ENCODE measurements around the gene GLB1L.

Gene GLB1L

DNA sequence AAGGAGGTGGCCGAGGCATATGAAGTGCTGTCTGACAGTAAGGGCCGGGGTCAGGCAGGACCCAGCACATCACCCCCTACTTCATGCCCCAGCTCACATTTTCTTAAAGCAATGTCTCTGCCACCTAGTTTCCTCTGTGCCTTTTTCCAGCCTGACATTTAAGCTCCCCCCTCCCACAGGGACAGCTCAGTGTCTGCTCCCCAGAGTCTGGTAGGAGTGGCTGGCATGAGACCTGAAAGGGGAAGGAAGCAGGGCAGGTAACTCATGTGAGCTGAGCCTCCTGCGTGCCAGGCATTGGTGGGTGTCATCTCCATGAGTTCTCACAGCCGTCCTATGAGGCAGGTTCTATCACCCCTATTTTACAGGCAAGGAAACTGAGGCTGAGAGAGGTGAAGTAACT lies 35.4 kb upstream of the GLB1L start:
- TF ChIP-seq, protein P1, sequence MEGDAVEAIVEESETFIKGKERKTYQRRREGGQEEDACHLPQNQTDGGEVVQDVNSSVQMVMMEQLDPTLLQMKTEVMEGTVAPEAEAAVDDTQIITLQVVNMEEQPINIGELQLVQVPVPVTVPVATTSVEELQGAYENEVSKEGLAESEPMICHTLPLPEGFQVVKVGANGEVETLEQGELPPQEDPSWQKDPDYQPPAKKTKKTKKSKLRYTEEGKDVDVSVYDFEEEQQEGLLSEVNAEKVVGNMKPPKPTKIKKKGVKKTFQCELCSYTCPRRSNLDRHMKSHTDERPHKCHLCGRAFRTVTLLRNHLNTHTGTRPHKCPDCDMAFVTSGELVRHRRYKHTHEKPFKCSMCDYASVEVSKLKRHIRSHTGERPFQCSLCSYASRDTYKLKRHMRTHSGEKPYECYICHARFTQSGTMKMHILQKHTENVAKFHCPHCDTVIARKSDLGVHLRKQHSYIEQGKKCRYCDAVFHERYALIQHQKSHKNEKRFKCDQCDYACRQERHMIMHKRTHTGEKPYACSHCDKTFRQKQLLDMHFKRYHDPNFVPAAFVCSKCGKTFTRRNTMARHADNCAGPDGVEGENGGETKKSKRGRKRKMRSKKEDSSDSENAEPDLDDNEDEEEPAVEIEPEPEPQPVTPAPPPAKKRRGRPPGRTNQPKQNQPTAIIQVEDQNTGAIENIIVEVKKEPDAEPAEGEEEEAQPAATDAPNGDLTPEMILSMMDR (IDR thresholded peaks at IDR 0.05; ENCODE audit: insufficient read depth, low read depth, low read length, missing control alignments) = no peak
- DNase-seq (ENCODE audit: low read depth) = no peak
- H3K4me3 ChIP-seq (ENCODE audit: low read depth, low read length) = no peak overlapping the region

DNA sequence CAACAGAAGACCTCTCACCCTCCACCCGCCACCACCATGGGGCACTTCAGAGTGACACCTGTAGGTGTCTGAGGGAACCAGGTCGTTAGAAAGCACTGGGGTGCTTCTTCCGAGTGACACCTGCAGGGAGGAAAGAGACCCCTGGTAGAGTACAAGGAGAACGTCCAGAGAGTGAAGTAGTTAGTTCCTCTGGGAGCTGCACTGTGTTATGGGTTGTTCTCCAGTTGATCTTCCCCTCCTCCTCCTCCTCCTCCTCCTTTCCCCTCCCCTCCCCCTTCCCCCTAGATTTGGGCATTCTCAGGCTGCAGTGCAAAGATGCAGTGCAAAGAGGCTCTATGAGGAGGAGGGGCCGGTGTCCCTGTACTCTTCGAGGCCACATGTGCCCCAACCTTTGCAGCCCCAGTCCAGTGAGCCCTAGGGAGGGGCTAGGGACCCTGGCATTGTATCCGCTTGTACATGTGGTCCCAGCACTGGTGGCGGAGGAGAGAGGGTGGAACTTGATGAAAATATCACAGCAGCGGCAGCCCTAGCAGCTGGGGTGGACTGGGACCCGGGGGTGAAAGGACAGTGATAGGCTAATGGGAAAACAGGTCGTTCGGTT lies 34.8 kb upstream of the GLB1L start:
- H3K4me3 ChIP-seq (ENCODE audit: low read depth, low read length) = peak overlapping the region; percentile 75
- no peak for DNase-seq (ENCODE audit: low read depth)
- TF ChIP-seq, protein P1 (IDR thresholded peaks at IDR 0.05; ENCODE audit: insufficient read depth, low read depth, low read length, missing control alignments) = peak; percentile 29

DNA sequence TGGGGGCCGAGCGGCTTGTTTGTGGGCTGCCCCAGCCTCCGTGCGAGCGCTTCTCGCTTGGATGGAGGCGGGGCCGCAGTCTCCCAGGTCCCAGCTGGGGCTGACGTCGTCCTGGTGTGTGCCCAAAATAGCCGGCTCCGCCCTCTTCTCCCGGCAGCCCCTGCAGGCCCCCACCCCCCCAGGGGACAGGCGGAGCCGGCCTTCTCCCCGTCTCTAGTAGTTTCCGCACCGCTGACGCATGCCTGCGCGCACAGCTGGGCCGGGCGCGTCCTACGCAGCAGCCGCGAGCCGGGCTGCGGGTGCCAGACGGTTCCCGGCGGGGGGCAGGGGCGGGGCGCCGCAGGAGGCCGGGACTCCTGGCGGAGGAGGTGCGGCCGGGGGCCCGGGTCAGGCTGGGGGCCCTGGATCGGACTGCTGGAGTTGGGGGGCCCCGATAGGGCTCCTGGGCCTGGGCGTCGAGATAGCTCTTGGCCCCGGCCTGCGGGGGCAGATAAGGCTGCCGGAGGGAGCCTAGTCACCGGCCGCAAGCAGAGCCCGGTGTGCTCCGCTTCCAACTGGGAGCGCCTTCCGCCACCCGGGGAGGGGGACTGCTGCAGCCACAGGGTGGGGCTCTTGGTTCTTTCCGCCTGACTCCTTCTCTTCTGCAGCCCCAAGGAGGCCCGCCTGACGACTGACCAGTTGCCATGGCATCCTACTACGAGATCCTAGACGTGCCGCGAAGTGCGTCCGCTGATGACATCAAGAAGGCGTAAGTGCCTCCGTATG lies 34.1 kb upstream of the GLB1L start, which contains the start of gene DNAJB2:
DNAJB2 (plus strand) TSS at position 216 of the 765 bp plus-strand sequence; CDS start at position 684, 468 bp downstream.
- H3K4me3 ChIP-seq (ENCODE audit: low read depth, low read length) = peak within 1 kb of the TSS; percentile 75
- DNase-seq (ENCODE audit: low read depth) = peak; percentile 99
- TF ChIP-seq, protein P1 (IDR thresholded peaks at IDR 0.05; ENCODE audit: insufficient read depth, low read depth, low read length, missing control alignments) = no peak

DNA sequence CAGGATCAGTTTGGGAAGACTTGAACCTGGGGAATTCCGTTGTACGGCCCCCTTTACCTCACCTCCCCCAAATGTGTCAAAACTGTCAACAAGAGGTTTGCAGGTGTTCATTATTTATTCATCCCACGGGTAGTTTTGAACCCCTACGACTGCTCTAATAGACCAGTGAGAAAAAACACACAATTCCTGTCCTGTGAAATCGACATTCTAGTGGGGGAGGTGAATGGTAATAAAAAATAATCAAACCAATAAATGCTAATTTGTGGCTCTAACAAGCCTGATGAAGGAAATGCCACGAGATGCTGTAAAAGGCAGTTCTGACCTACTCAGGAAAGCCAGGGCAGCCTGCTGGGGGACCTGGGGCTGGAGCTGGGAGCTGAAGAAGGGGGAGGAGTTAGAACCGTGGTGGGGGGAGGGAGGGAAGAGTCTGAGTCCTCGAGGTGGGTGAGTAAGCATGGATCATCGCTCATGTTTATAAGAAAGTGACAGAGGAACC lies 33.5 kb upstream of the GLB1L start:
- TF ChIP-seq, protein P1 (IDR thresholded peaks at IDR 0.05; ENCODE audit: insufficient read depth, low read depth, low read length, missing control alignments) = no peak
- peak overlapping the region; percentile 47 for H3K4me3 ChIP-seq (ENCODE audit: low read depth, low read length)
- DNase-seq (ENCODE audit: low read depth) = peak; percentile 36

DNA sequence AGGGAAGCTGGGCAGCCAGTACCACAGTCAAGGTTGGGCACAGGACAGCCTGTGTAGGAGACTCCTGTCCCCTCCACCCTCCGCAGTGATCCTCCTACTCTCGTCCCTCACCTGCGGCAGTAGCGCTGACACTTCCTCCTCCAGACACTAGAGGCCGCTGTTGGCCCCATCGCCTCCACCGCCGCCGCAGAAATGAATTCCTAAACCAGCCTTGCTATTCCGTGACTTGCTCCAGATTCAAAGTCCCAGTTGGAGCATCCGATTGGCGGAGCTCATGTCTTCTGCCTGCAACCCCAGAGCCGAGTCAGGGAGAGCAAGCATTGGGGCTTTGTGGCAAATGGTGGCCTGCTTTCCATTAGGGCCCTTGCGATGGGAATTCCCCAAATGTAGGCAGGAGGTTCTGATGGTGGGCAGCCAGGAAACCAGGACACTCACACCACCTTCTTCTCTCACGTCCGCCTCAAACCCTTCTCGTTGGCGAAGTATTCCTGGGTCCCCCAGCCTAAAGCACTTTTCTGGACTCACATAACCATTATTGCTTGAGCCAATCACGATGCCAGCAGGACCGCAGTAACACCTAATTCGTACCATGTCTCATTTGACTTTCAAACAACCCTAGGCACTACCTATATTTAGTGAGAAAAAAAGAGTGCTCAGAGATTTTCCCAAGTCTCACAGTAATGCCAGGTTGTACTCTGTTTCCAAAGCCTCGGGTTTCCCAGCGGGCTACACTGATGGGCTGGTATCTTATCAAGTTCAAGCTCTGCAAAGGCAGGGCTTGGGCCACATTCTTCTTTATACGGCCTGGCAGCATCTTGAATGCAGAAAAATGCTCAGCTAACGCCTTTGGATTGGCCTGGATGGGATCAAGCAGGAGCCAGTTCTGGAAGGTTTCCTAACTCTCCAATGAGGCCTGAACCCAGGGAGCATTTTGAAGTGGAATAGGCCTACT lies 32.7 kb upstream of the GLB1L start:
- peak; percentile 74 for DNase-seq (ENCODE audit: low read depth)
- TF ChIP-seq, protein P1 (IDR thresholded peaks at IDR 0.05; ENCODE audit: insufficient read depth, low read depth, low read length, missing control alignments) = peak; percentile 97
- H3K4me3 ChIP-seq (ENCODE audit: low read depth, low read length) = peak overlapping the region; percentile 47

DNA sequence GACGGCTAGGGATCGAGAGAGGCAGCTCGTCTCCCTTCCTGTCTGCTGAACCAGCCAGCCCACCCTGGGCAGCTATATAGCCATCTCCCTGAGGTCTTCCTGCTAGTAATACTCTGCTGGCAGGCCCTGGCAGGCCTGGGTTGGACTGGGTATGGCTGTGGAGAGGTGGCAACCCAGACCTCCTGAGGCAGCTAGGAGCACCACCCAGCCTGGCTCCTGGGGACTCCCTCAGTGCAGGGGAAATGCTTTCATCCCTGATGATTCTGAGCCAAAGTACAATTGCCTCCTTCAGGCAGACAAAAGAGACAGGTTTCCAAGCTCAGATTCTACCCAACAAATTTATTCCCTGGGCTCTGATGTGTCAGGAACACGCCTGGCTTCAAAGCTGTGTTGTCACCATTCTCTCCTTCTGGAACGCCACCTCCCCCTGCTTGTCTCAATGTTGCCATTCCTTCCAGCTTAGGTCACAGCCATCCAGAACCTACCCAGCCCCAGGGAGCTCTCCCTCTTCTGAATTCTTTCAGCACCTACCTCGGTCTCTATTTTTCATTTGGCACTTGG lies 29.2 kb upstream of the GLB1L start:
- DNase-seq (ENCODE audit: low read depth) = no peak
- TF ChIP-seq, protein P1 (IDR thresholded peaks at IDR 0.05; ENCODE audit: insufficient read depth, low read depth, low read length, missing control alignments) = no peak
- no peak overlapping the region for H3K4me3 ChIP-seq (ENCODE audit: low read depth, low read length)

Data from GM12865 (cell line).